H9 (cell line): ENCODE data around the gene PYROXD2. TPM values are rescaled to one million over a fixed set of nuclear protein-coding genes. Genes with fewer than 3 reads are reported as not detected.

Experiments used
- DNase-seq: peaks from one replicate; pipeline ENCODE4 v3.0.0-alpha.2; 2017
- H2AFZ ChIP-seq: one replicate; pipeline ENCODE4 v1.6.1; 2013; ENCODE audit warnings: mild to moderate bottlenecking, low read length, control low read depth, moderate library complexity
- H2AK5ac ChIP-seq: 2 replicates; pipeline ENCODE4 v1.6.1; 2013; ENCODE audit warnings: low read length, control low read depth, mixed read lengths; ENCODE audit not compliant: insufficient read length
- H2BK120ac ChIP-seq: one replicate; pipeline ENCODE4 v1.6.1; 2013; ENCODE audit warnings: low read depth, mild to moderate bottlenecking, low read length, control low read depth, inconsistent platforms; ENCODE audit not compliant: poor library complexity, severe bottlenecking
- H2BK12ac ChIP-seq: 2 replicates; pipeline ENCODE4 v1.6.1; 2013; ENCODE audit warnings: low read length, control low read depth, mixed read lengths, low read depth; ENCODE audit not compliant: insufficient read length
- H2BK15ac ChIP-seq: 2 replicates; pipeline ENCODE4 v1.6.1; 2013; ENCODE audit warnings: low read depth, low read length, control low read depth
- H2BK20ac ChIP-seq: one replicate; pipeline ENCODE4 v1.6.1; 2013; ENCODE audit warnings: low read depth, mild to moderate bottlenecking, low read length, control low read depth, inconsistent platforms; ENCODE audit not compliant: poor library complexity, severe bottlenecking
- H2BK5ac ChIP-seq: 2 replicates; pipeline ENCODE4 v1.6.1; 2013; ENCODE audit warnings: low read length, control low read depth, mixed read lengths; ENCODE audit not compliant: insufficient read length
- H3K14ac ChIP-seq: 2 replicates; pipeline ENCODE4 v1.6.1; 2013; ENCODE audit warnings: low read length, control low read depth; ENCODE audit not compliant: insufficient read depth
- H3K18ac ChIP-seq: 2 replicates; pipeline ENCODE4 v1.6.1; 2013; ENCODE audit warnings: low read depth, mild to moderate bottlenecking, mixed read lengths, low read length, control low read depth; ENCODE audit not compliant: insufficient read length
- H3K23ac ChIP-seq: 2 replicates; pipeline ENCODE4 v1.6.1; 2013; ENCODE audit warnings: low read length, control low read depth, mixed read lengths, low read depth; ENCODE audit not compliant: insufficient read length
- H3K23me2 ChIP-seq: 2 replicates; pipeline ENCODE4 v1.6.1; 2013; ENCODE audit warnings: low read depth, mild to moderate bottlenecking, mixed read lengths, low read length, control low read depth; ENCODE audit not compliant: insufficient read length, poor library complexity, severe bottlenecking
- H3K27ac ChIP-seq: 2 replicates; pipeline ENCODE4 v1.5.1; 2013; ENCODE audit warnings: low read length, control low read depth, mixed read lengths, low read depth; ENCODE audit not compliant: insufficient read length
- H3K27me3 ChIP-seq: 2 replicates; pipeline ENCODE4 v1.6.1; 2013; ENCODE audit warnings: low read length, control low read depth, inconsistent platforms; ENCODE audit not compliant: insufficient read depth
- H3K4ac ChIP-seq: 2 replicates; pipeline ENCODE4 v1.6.1; 2013; ENCODE audit warnings: low read depth, mild to moderate bottlenecking, control low read depth, inconsistent platforms, low read length, moderate library complexity
- H3K4me1 ChIP-seq: 2 replicates; pipeline ENCODE4 v1.6.1; 2013; ENCODE audit warnings: low read length, control low read depth, inconsistent platforms; ENCODE audit not compliant: insufficient read depth
- H3K4me2 ChIP-seq: 2 replicates; pipeline ENCODE4 v1.6.1; 2013; ENCODE audit warnings: low read length, control low read depth, mixed read lengths; ENCODE audit not compliant: insufficient read length, insufficient read depth
- H3K56ac ChIP-seq: 2 replicates; pipeline ENCODE4 v1.6.1; 2013; ENCODE audit warnings: low read depth, mild to moderate bottlenecking, mixed read lengths, low read length, control low read depth; ENCODE audit not compliant: insufficient read length
- H3K79me1 ChIP-seq: 2 replicates; pipeline ENCODE4 v1.6.1; 2013; ENCODE audit warnings: low read depth, mild to moderate bottlenecking, moderate library complexity, low read length, control low read depth, inconsistent platforms; ENCODE audit not compliant: insufficient read depth, poor library complexity, severe bottlenecking
- H3K79me2 ChIP-seq: 2 replicates; pipeline ENCODE4 v1.6.1; 2013; ENCODE audit warnings: low read length, control low read depth, inconsistent platforms; ENCODE audit not compliant: insufficient read depth
- H3K9ac ChIP-seq: 2 replicates; pipeline ENCODE4 v1.6.1; 2013; ENCODE audit warnings: low read length, control low read depth, mixed read lengths; ENCODE audit not compliant: insufficient read length; ENCODE audit errors: extremely low read depth
- H3K9me3 ChIP-seq: one replicate; pipeline ENCODE4 v1.6.1; 2013; ENCODE audit warnings: low read depth, low read length, inconsistent platforms; ENCODE audit not compliant: control insufficient read depth
- H3T11ph ChIP-seq: one replicate; pipeline ENCODE4 v1.6.1; 2013; ENCODE audit warnings: mild to moderate bottlenecking, low read length, control low read depth, inconsistent platforms
- H4K20me1 ChIP-seq: one replicate; pipeline ENCODE4 v1.6.1; 2013; ENCODE audit not compliant: control insufficient read depth, insufficient read length, insufficient read depth
- H4K5ac ChIP-seq: 2 replicates; pipeline ENCODE4 v1.6.1; 2013; ENCODE audit warnings: low read depth, mild to moderate bottlenecking, mixed read lengths, low read length, control low read depth; ENCODE audit not compliant: insufficient read length
- H4K8ac ChIP-seq: replicated peaks from 2 replicates; pipeline ENCODE4 v1.6.1; 2013; ENCODE audit warnings: low read length, control low read depth, mixed read lengths, low read depth; ENCODE audit not compliant: insufficient read length
- H4K91ac ChIP-seq: 2 replicates; pipeline ENCODE4 v1.6.1; 2013; ENCODE audit warnings: low read depth, mild to moderate bottlenecking, moderate library complexity, mixed read lengths, low read length, control low read depth; ENCODE audit not compliant: insufficient read length
- H3K27ac Mint-ChIP-seq, 3 experiments: 2 replicates in 2 of 3; 3 replicates in 1 of 3; pipeline ENCODE4 v1.8.0; 2020 to 2021; ENCODE audit warnings: mixed read lengths in 3 of 3, mild to moderate bottlenecking in 1 of 3, moderate library complexity in 1 of 3
- H3K27me3 Mint-ChIP-seq: 2 replicates; pipeline ENCODE4 v1.8.0; 2021; ENCODE audit warnings: low read depth, mild to moderate bottlenecking, moderate library complexity, mixed read lengths
- H3K36me3 Mint-ChIP-seq, 3 experiments: 2 replicates in 2 of 3; 3 replicates in 1 of 3; pipeline ENCODE4 v1.8.0; 2020 to 2021; ENCODE audit warnings: low read depth in 3 of 3, mixed read lengths in 3 of 3; ENCODE audit not compliant: insufficient read depth in 1 of 3
- H3K4me1 Mint-ChIP-seq, 2 experiments: 2 replicates each; pipeline ENCODE4 v1.8.0; 2020; ENCODE audit warnings: mixed read lengths in 2 of 2
- H3K4me3 Mint-ChIP-seq, 2 experiments: 2 replicates in 1 of 2; 3 replicates in 1 of 2; pipeline ENCODE4 v1.8.0; 2020 to 2021; ENCODE audit warnings: mild to moderate bottlenecking in 2 of 2, mixed read lengths in 2 of 2, moderate library complexity in 1 of 2
- H3K9me3 Mint-ChIP-seq, 2 experiments: 2 replicates in 1 of 2; 3 replicates in 1 of 2; pipeline ENCODE4 v1.8.0; 2020; ENCODE audit warnings: mild to moderate bottlenecking in 2 of 2, mixed read lengths in 2 of 2, moderate library complexity in 1 of 2
- CTCF ChIP-seq: fragments of 200-600 bp; sonication (generic); conservative IDR thresholded peaks from 3 replicates; pipeline ENCODE4 v1.8.0; 2021; ENCODE audit warnings: antibody characterized with exemption, mild to moderate bottlenecking
- WGBS: extraction: QIAGEN DNeasy Blood & Tissue Kit; methylation state at CpG from one replicate; pipeline ENCODE4 v1.1.7; 2013; ENCODE audit warnings: missing lambda C conversion rate, low lambda C conversion rate, mixed read lengths; ENCODE audit not compliant: insufficient read length; ENCODE audit errors: extremely low coverage; 5-methylcytosine and 5-hydroxymethylcytosine counted together
- total RNA-seq: library from RNA; stranded (reverse); gene quantifications from 2 replicates; pipeline ENCODE4 v1.2.1, GENCODE V29; 2021

PYROXD2 gene
- total RNA-seq, 1 experiment from 2014 or later, result 5.3 TPM

- H3K27ac Mint-ChIP-seq, result no peak overlapping the region; a peak in 1 of 7 replicates
- no peaks in the 10 kb centered on the region for H4K20me1 ChIP-seq
- H3K4me1 ChIP-seq, result no peaks in the 10 kb centered on the region
- H3K9me3 Mint-ChIP-seq, result no peaks in the 10 kb centered on the region
- WGBS, result no CpG with 5 or more reads among the region's 9 CpGs
- H3K56ac ChIP-seq, result no peak overlapping the region
- H2BK120ac ChIP-seq, result no peak overlapping the region
- H2AFZ ChIP-seq, result no peak overlapping the region
- TF ChIP-seq CTCF, result no peak
- H3K23me2 ChIP-seq, result no peaks in the 10 kb centered on the region
- H2BK12ac ChIP-seq, result no peak overlapping the region
- H3K27ac ChIP-seq, result no peak overlapping the region
- no peaks in the 10 kb centered on the region for H3K27me3 Mint-ChIP-seq
- H3K4me2 ChIP-seq, result no peak overlapping the region
- no peak overlapping the region for H3K4me3 Mint-ChIP-seq
- peaks cover 3% of the 10 kb centered on the region in 2 experiments for H3K4me1 Mint-ChIP-seq
- no peak overlapping the region for H2BK5ac ChIP-seq
- H4K8ac ChIP-seq, result no peak overlapping the region
- no peak overlapping the region for H3K23ac ChIP-seq
- no peak overlapping the region for H3K18ac ChIP-seq
- no peak overlapping the region for H3K4ac ChIP-seq
- no peak overlapping the region for H2BK15ac ChIP-seq
- H3T11ph ChIP-seq, result no peak overlapping the region
- no peak overlapping the region; the same call in 1 of the 2 replicates for H3K14ac ChIP-seq
- H4K5ac ChIP-seq, result no peak overlapping the region
- no peaks in the 10 kb centered on the region for H3K27me3 ChIP-seq
- no peak overlapping the region for H4K91ac ChIP-seq
- no peak overlapping the region for H2AK5ac ChIP-seq
- no peak overlapping the region for H3K9ac ChIP-seq
- H3K79me1 ChIP-seq, result no peaks in the 10 kb centered on the region
- H2BK20ac ChIP-seq, result no peak overlapping the region
- H3K9me3 ChIP-seq, result no peaks in the 10 kb centered on the region
- peaks cover 0 to 8% (median 4%) of the 10 kb centered on the region in 3 experiments; a peak in 3 of 7 replicates for H3K36me3 Mint-ChIP-seq
- no peak for DNase-seq
- no peaks in the 10 kb centered on the region for H3K79me2 ChIP-seq
Observed at GRCh38 chr10:98420786-98421185, 5.8 kb upstream of the PYROXD2 start.
